B cell (primary cell): ENCODE data around the gene PDZD8.

Experiments used
- CTCF ChIP-seq: fragments of 200-600 bp; IDR thresholded peaks from one replicate; pipeline ENCODE4 v1.8.0; 2022; ENCODE audit warnings: antibody characterized with exemption, mild to moderate bottlenecking
- EZH2 ChIP-seq: IDR thresholded peaks from 2 replicates; pipeline ENCODE4 v1.6.1; 2012; ENCODE audit warnings: borderline replicate concordance, low read depth, mild to moderate bottlenecking, moderate library complexity, low read length; ENCODE audit not compliant: insufficient read depth, poor library complexity, severe bottlenecking

GRCh38 chr10:117352724-117353123 lies 22.5 kb downstream of the PDZD8 start:
- TF ChIP-seq CTCF, result no peak
- no peak for TF ChIP-seq EZH2
